Fibroblast of lung (primary cell): ENCODE results near the gene SWT1.

Experiments
- CTCF ChIP-seq, 2 donors: IDR thresholded peaks in 1 of 2; conservative IDR thresholded peaks in 1 of 2; 1 replicate in 1 of 2; 2 replicates in 1 of 2; pipeline ENCODE4 v1.5.1; 2011 to 2012; ENCODE audit warnings: low read length in 2 of 2, control low read depth in 1 of 2, inconsistent platforms in 1 of 2, low read depth in 1 of 2, mild to moderate bottlenecking in 1 of 2
- EZH2 ChIP-seq: IDR thresholded peaks from 2 replicates; pipeline ENCODE4 v1.5.1; 2012; ENCODE audit warnings: low read length, control low read depth, mild to moderate bottlenecking; ENCODE audit errors: missing control alignments

GRCh38 chr1:185312361-185313138 lies 155.6 kb downstream of the SWT1 start:
- TF ChIP-seq CTCF (conservative IDR thresholded peaks at IDR 0.05 in 1 of 2, IDR thresholded peaks at IDR 0.05 in 1 of 2; ENCODE audit: low read depth in 1 of 2, low read length in 2 of 2) = no peak
- no peak for TF ChIP-seq EZH2
